NCI-H226 (cell line): ENCODE data around the gene TBPL1.
"Not testable (repeated sequence)": the region's sequence is repeated elsewhere in the genome, so short reads cannot be mapped to it uniquely, and the experiment has no call there.

ENCODE experiments used
- DNase-seq: peaks from one replicate; pipeline ENCODE4 v3.0.0-alpha.2; 2015

Gene TBPL1

DNA sequence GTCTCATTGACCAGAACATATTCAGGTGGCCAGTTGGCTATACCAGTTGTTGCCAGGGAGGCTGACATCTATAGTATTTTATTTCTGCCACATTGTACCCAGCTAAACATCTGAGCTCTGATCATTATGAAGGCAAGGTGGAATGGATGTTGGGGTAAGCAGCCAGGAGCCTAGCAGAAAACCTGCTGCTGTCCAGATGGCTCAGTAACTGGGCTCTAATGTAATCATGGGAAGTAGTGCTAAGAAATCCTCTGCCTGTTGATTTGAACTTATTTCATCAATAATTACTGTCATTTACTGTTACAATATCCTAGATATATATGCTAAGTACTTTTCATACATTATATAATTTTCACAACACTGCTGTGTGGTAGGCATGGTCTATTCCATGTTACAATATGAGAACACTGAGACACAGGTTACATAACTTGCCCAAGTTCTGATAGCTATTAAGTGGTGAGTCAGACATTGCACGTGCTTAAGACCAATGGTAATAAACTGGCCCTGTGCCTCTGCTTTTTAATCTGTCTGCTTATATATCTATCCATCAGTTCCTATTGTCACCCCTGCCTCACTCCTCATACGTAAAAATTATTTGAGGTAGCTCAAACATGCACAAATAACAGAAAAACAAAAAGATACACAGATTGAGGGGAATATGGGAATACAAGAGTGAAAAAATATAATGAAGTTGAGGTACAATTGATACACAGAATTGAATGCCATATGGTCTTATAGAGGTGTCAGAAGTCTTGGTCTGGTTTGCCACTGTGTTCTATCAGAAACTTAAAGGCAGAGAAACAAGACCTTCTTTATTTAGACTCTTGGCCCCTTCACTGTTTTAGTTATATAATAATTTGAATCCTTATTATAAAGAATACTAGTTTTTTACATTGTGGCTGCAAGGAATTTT, 25.2 kb downstream of the TBPL1 start:
- DNase-seq, result peak; percentile 67

DNA sequence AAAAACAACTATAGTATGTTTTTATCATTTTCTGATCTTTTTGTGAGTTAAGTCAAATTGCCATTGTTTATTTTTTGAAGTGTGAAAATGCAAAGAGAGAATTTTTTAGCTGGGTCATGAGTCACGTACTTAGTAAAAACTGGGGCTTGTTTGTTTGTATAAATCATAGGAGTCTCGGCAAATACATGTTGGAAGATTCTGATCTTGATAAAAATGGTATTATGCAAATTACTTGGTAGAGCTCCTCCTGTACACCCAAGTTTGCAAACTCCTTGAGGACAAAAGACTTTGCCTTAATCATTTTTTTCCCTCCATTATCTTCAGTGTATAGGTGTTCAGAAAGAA, 25.8 kb downstream of the TBPL1 start:
- DNase-seq, result no peak

DNA sequence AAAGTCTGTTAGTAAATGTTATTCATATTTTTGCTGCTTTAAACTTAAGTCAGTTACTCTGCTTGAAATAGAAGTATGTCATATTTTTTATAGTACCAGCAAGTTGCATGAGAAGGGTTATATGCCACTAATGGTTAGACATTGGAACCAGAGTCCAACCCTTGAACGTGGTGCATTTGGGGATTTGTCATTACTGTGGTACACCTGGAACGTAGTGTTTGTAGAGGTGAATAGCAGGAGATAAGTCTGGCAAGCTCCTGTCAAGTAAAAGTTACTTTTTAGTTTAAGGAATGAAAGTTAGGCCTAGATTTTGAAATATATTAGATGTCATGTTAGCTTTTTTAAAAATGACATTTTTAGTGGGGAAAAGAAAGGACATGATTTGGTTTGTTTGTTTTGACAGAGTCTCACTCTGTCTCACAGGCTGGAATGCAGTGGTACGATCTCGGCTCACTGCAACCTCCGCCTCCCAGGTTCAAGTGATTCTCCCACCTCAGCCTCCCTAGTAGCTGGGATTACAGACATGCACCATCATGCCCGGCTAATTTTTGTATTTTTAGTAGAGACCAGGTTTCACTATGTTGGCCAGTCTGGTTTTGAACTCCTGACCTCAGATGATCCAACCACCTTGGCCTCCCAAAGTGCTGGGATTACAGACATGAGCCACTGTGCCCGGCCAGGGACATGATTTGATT, 26.4 kb downstream of the TBPL1 start:
- DNase-seq, result not testable (repeated sequence)

DNA sequence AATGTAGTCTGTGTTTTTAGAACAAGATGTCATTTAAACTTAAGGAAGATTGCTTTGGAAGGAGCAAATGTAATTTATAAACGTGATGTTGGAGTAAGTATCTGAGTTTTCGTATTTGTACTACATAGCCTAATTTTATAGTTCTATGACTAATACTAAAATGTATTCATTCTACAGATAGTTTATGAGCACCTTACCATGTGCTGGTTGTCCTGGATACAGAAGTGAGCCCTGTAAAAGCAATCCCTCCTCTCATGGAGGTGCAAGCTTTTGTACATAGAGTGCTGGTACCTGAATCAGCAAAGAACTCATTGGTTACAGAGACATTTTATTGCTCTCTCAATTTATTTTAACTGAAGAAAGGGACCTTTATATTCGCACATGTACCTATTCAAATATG, 27.1 kb downstream of the TBPL1 start:
- no peak for DNase-seq

DNA sequence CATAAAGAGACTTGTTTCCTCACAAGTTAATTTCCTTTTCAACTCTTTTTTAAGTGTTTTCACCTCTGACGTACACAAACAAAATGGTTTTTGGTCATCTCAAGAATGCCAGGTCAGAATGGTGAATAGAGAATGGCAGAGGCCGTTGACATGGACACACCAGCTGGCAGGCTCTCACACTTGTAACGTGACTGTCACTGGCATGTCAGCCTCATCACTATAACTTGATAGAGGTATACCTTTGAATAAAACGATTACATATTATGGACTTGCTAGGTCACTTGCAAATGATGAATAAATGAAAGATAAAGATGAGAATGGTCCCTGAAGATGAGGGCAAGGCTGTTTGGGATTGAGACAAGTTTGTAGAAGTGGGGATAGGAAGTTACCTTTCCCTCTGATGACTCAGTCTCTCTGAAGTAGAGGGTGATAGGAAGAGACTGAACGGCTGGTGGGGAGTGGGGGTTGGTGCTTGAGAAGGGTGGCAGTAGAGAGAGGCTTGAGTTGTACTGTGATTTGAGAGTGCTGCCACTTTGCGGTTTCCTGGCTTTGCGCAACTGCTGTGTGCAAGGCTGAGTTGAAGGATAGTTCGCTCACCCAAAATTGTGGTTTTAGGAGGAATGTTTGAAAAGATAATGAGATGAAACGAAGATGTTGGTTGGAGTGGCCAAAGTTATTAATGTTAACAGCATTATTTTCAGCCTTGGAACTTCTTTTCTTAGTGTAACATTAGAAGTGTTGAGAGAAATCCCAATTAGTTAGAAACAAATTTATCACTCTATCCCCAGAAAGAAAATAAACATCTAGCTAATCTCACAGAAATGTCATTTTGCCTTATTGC, 30.3 kb downstream of the TBPL1 start:
- peak; percentile 68 for DNase-seq

DNA sequence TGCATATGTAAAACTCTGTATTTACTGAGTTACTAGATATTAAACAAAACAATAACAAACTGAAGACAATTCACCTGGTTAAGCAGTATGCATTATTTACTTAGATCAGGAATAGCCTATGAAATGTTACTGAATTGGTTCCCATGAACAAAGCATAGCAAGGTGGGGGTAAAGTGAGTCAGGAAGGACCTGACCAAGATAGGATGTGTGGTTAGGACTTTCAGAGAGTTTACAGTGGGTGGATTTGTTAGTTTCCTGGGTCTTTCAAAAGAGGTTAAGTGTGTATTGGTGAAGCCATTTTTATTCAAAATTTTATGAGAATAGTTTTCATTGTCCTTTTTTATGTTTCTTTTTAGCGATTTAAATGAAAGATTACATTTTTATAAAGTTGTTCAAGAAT, 32.9 kb downstream of the TBPL1 start:
- DNase-seq, result no peak

DNA sequence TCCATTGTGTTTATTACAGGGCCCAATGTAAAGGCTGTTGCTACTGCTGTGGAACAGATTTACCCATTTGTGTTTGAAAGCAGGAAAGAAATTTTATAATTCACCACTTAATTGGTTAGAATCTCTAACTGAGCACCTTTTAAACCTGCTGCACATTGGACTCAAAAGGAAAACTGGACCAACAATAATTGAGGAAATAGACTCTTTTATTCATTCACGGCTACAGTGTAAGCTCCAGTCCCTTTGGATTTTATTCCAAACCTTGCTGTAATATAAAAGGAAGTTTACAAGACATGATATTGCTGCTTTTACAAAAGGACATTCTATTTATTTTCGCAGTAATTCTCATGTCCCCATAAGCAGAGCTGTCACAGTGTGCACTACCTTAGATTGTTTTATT, 33.9 kb downstream of the TBPL1 start:
- no peak for DNase-seq

DNA sequence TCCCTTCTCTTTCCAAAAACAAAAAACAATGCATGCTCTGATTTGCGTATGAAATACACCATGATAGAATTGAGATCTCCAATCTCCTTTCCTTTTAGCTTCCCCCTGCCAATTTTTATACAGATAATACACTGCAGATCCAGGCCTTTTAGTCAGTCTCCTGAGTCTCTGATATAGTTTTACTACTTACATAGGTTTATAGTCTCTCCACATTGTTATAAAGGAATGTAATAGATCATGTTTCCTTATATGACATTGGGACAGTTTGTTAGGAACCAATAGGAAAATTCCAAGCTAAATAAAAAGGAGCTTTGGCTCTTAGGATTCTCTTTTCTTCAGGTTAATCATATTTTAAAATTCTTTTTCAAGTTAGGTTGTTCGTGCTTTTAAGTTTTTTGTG, 36.5 kb downstream of the TBPL1 start:
- no peak for DNase-seq

DNA sequence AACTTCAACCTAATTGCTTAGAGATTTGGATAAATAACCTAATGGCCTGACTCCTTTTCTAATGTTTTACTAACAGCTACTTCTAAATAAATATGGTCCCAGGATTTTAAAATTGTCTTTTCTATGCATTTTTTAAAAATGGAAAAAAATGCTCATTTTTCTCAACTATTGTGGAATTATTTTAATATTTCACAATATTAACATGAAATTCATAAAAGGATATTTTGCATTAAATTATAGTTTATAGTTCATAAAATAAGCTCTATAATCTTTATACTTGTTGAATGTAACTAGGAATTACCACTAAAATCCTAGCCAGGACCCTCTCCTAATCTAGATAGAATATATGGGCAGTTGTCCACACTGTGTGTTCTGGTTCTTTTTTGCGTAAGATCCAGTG, 37.3 kb downstream of the TBPL1 start:
- no peak for DNase-seq

DNA sequence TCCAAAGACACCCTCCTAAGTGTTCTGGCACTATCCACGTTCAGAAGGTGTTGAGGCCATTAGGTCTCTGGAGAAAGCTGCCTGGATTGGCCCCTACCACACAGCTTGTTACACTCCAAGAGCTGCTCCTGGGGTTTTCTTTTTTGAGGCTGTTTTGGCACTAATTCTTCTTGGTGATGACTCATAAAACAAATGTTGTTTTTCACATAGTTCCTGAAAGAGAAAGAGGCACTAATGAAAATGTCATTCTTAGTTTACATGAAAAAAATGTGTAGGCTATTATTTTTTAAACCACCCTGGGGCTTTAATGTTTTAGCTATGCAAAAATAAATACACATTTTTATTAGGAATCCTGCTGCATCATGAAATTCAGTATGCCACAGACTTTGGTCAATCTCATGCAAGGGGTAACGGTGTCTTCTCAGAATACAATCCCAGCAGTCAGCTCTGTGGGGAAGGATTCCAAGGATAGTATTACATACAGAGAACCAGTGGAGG, 38.1 kb downstream of the TBPL1 start:
- peak; percentile 12 for DNase-seq

DNA sequence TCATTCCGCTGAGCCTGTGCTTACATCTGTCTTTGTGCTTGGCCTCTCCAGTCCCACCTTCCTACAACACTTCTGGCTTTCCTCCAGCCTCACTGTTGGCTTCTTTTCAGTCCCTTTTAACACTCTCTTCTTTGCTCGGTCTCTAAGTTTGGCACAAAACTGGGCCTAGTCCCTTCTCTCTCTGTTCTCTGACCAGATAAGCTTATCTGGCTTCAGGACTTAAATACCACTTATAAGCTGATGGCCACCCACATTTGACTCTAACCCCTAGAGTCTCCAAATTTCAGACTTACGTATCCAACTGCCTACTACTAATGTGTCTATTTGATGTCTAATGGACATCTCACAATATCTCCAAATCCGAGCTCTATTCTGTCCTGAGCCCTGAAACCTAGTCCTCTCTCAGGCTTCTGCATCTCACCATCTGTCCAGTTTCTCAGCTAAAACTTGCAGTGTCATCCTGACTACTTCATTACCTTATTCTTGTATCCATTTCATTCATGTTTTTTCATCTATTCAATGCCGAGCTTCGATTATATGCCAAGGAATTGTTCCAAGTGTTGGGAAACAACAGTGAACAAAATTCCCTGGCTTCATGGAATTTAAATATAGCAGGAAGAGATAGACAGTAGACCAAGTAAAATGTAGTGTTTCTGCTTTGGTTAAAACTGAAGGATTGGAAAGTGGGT, 40.1 kb downstream of the TBPL1 start:
- DNase-seq, result no peak

DNA sequence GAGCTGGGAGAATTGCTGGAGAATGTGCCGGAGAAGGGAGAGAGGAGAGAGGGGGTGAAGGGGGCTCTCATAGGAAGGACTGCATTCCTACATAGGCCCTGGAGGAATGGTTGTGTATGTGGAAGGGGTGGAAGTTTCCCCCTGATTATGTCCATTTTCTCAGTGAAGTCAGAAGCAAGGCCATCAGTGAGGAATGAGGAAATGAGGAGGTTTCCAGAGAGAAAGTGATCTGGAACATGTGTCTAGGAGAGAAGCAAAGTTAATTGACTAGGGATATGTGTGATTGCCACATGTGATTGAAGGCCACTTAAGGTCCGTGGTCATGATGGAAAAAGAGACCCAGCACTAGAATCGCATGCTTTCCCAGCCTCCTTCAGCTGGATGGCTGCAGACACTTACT, 42.3 kb downstream of the TBPL1 start:
- no peak for DNase-seq

DNA sequence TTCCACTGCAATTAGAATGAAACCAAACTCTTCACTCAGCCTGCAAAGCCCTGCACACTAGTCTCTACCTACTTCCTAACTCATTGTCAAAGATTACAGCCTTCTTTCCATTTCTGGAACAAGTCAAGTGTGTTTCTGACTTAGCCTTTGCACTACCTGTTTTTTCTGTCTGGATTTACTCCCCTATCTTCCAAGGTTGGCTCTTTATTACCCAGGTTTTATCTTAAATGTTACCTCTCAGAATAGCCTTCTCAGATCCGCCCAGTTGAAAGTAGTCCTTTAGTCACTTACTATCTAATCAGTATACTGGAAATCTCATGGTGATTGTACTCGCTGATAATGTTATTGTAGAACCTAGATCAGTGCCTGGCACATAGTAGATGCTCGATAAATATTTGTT, 42.7 kb downstream of the TBPL1 start:
- no peak for DNase-seq

DNA sequence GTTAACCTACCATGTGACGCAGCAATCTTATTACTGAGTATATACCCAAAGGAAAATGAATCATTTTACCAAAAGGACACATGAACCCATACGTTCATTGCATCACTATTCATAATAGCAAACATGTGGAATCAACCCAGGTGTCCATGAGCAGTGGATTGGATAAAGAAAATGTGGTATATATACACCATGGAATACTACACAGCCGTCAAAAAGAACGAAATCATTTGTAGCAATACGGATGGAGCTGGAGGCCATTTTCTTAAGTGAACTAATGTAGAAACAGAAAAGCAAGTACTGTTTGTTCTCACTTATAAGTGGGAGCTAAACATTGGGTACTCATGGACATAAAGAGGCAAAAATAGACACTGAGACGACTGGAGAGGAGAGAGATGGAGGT, 44.2 kb downstream of the TBPL1 start:
- DNase-seq, result no peak

DNA sequence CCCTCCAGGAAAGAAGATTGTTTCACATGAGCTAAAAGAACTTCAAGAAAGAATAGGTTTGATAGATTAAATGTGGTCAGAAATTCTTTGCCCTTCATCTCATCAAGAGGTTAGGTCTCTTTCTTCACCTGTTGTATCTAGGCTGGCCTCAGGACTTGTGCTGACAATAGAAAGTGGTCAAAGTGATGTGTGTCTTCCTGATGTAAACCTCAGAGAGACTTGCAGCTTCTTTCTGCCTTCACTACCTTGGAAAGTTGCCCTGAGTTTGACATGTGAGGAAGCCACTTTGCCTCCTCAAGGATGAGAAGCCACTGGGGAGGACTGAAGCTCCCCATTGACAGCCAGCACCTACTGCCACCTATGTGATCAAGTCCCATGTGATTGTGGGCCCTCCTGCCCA, 46.3 kb downstream of the TBPL1 start:
- DNase-seq, result no peak

DNA sequence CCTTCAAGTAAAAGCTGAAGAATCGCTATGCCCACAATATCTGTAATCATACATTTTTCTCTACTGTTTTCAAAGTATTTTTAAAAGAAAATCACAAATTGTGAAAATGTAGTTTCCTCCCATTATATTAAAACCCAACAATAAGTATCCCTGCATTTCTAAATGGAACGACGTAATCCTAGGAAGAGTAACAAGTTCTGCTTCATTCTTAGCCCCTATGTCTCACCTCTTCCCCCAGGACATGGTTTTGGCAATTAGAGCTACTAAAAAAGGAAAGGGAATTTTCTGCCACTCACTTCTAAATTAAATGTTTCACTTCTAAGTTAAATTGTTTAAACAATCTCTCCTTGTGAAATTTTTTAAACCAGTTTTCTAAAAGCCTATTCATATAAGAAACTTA, 47.4 kb downstream of the TBPL1 start:
- no peak for DNase-seq

DNA sequence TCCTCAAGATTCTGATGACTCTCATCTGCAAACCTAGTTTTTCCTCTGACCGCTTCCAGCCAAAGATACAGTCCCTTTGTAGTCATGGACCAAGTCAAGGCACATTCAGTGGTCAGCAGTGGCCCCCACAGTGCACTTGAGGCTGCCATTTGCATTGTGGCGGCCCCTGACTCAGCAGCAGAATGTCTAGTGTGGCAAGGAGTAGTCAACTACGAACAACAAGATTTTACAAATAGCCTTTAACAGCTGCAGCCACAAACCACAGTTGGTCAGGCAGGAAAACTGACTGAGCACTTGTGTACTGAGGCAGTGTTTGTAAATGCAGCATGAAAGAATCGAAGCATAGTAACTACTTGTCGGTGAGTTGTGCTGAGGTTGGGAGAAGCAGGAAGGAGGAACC, 49.8 kb downstream of the TBPL1 start:
- no peak for DNase-seq

DNA sequence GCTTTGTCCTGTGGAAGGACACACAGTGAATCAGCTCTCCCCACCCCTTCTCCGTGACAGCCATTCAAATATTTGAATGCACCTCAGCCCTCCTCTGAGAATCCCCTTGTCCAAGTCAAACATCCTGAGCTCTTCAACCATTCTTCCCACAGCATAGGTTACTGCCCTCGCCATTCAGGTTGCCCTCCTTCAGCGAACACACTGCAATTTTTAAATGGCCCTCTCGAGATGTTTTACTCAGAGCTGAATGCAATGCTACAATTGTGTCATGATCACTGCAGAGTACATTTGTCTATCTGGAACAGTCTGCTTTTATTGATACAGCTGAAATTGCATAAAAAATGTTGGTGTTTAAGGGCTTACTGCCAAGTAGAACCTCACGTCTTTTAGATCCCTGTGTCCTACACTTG, 50.5 kb downstream of the TBPL1 start:
- no peak for DNase-seq

DNA sequence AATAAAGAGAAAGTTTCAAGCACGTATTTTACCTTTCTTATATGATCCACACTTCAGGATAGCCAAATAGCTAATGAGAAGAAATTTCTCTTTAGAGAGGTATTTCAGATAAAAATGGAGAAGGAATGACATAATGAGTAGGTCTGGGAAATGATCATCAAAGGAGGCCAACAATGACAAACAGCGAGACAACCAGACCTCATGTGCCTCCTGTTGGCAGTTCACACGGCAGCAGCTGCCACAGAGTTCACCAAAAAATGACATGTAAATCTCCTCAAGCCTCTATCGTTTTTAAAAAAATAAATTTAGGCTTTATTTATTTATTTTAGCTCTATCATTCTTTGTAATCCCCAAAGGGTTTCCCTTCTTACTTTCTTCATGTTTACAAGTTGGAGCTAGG, 51.7 kb downstream of the TBPL1 start:
- no peak for DNase-seq

DNA sequence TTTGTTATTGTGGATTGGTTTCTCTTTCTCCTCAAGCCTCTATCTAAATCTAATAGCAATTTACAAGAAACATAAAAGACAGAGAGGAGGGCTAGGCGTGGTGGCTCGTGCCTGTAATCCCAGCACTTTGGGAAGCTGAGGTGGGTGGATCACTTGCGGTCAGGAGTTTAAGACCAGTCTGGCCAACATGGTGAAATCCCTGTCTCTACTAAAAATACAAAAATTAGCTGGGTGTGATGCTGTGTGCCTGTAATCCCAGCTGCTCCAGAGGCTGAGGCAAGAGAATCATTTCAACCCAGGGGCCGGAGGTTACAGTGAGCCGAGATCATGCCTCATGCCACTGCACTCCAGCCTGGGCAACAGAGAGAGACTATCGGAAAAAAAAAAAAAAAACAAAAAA, 52.8 kb downstream of the TBPL1 start:
- no peak for DNase-seq

DNA sequence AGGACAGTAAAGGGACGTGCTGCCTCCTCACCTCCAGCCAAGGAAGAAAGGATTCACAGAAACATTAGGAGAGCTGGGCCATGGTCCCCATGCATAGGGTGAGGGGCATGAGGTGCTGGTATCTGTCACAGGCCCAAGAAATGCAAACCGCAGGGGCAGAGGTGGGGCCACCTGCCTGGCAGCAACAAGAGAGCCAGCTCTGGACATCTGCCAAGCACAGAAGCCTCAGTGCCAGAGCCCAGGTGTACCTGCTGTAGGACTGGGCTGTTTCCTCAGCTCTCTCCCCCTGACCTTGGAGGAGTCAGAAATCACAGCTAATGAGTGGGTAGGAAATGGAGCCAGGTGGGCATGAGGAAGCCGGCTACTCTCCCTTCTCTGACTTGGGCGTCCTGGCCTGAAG, 54.1 kb downstream of the TBPL1 start:
- no peak for DNase-seq

DNA sequence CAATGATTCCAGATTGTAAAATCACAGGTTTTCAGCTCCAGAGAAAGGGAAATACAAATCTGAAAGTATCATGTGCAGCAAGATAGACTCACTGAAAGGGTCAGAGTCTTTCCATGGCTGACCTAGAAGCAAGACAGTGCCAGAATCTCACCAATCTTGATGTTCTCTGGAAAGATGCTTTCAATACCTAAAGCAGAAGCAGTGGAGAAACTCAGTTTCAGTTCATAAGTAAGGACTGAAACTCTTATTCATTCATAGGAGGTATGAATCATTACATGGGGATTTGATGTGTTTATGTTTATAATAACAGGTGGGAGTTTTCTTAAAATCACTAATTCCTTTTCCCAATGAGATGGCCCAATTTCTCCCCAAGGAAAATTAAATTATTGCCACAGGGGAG, 56.9 kb downstream of the TBPL1 start:
- DNase-seq, result no peak

DNA sequence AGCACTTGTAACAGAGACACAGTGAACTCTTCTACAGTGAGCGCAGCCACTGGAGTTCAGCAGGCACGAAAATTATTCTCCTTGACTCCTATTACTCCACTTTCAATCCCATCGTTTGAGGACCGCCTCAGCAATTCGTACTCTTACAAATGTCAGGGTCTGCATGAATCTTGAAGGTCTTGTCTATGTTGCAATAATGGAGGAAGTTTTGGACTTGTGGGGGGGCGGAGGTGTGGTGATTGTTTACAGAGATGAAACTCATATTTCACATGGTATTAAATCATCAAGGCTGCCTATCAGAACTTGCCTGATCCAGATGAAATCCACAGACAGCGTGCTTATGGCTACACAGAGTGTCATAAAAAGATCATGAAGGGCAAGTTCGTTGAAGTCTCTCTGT, 57.4 kb downstream of the TBPL1 start:
- no peak for DNase-seq
